Hepatocyte (in vitro differentiated cells): ENCODE measurements around the gene RUNDC3A.

Source experiments
- CTCF ChIP-seq: fragments of 200-600 bp; sonication (generic); IDR thresholded peaks from 2 replicates; pipeline ENCODE4 v1.5.1; 2016; ENCODE audit warnings: antibody characterized with exemption, mild to moderate bottlenecking; ENCODE audit not compliant: poor library complexity
- EZH2 ChIP-seq: fragments of 200-600 bp; sonication (generic); IDR thresholded peaks from 2 replicates; pipeline ENCODE4 v1.6.1; 2016; ENCODE audit warnings: antibody characterized with exemption, mild to moderate bottlenecking, borderline replicate concordance

DNA sequence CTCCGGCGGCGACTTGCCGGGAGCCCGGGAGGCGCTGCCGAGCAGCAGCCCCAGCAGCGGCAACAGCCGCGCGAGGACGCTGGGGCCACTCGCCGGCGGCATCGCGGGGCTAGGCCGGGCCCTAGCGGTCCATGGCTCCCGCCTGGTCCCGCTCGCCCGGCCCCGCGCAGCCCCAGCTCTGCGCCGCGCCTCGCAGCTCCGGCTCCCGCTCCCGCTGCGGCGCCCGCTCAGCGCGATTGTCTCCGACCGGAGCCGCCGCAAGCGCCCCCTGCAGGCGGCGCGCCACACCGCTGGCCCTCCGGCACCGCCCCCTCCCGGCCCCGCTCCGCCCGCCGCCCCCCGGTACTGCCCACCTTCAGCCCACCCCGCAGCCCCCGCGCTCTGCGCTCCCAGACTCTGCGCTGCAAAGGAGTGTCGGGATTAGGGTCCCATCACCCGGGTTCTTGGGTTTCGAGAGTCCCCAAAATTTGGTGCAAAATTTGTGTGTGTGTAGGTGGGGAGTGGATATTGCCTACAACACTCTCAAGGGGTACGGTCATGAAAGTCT lies 55.3 kb downstream of the RUNDC3A start, which contains the start of gene FAM171A2:
- TF ChIP-seq CTCF (peak; percentile 59), EZH2 (no peak)
